Measurements from ENCODE around the gene STRIP2.

The STRIP2 gene

GRCh38 chr7:129390314-129390713 is 43.9 kb upstream of the STRIP2 start:
- TF ChIP-seq, protein P1, sequence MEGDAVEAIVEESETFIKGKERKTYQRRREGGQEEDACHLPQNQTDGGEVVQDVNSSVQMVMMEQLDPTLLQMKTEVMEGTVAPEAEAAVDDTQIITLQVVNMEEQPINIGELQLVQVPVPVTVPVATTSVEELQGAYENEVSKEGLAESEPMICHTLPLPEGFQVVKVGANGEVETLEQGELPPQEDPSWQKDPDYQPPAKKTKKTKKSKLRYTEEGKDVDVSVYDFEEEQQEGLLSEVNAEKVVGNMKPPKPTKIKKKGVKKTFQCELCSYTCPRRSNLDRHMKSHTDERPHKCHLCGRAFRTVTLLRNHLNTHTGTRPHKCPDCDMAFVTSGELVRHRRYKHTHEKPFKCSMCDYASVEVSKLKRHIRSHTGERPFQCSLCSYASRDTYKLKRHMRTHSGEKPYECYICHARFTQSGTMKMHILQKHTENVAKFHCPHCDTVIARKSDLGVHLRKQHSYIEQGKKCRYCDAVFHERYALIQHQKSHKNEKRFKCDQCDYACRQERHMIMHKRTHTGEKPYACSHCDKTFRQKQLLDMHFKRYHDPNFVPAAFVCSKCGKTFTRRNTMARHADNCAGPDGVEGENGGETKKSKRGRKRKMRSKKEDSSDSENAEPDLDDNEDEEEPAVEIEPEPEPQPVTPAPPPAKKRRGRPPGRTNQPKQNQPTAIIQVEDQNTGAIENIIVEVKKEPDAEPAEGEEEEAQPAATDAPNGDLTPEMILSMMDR (IDR thresholded peaks at IDR 0.05) = no peak

DNA sequence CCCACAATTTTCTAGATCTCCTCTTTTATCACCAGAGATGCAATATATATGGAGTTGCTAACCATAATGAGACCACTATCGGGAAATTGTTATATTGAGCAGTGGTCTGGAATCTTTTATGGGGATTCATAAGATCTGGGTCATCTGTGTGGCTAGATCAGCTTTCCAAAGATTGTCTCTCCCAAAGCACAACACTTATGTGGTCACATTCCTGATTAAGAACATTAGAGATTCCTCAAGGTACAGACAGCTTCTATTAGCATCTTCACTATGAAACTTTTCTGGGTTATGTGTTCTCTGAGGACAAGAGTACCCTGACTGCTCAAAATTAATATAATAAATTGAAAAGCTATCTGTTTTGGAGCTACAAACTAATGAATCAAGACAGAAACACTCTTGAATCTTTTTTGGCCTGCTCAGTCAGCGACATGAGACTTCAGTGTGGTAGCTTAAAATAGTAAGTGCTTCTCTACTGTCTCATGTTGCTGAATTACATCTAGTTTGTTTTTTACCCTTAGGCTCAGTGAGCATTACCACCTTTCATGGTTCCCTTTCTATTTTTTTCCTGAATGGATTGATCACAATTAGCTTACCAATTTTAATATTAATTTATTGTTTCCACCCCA is 42.6 kb upstream of the STRIP2 start:
- TF ChIP-seq, protein P1 (IDR thresholded peaks at IDR 0.05) = no peak

DNA sequence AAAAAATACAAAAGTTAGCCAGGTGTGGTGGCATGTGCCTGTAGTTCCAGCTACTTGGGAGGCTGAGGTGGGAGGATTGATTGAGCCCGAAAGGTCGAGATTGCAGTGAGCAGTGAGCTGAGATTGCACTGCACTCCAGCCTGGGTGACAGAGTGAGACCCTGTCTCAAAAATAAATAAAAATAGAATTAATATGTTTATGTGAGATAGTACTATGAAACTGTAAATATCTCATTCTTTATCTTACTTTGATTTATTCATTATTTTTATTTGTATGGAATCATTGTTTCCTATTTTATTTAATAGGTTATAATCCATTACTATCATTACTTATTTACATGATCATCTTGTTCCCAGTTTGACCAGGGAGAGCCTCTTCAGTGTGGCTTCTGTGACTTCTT is 41.0 kb upstream of the STRIP2 start:
- TF ChIP-seq, protein P1 (IDR thresholded peaks at IDR 0.05) = no peak

GRCh38 chr7:129394101-129394500 is 40.1 kb upstream of the STRIP2 start:
- TF ChIP-seq, protein P1 (IDR thresholded peaks at IDR 0.05) = no peak

GRCh38 chr7:129394982-129395914 is 39.0 kb upstream of the STRIP2 start:
- TF ChIP-seq, protein P1 (IDR thresholded peaks at IDR 0.05) = no peak

GRCh38 chr7:129401228-129401966 is 32.8 kb upstream of the STRIP2 start:
- TF ChIP-seq, protein P1 (IDR thresholded peaks at IDR 0.05) = no peak
